ENCODE results near the gene SLC25A39. TPM values are rescaled to one million over a fixed set of nuclear protein-coding genes. Genes with fewer than 3 reads are reported as not detected.
"Not testable (repeated sequence)": the region's sequence is repeated elsewhere in the genome, so short reads cannot be mapped to it uniquely, and the experiment has no call there.

The SLC25A39 gene
- total and polyA plus RNA-seq, 10 donors, result 76.1 to 214 (median 105) TPM

- H3K4me3 ChIP-seq, result peak overlapping the region in 3 of 8 donors; percentile 2 to 97 (median 5)
- H3K27me3 ChIP-seq (replicated peaks in 1 of 7); DNase-seq; H3K9me3 ChIP-seq; intact Hi-C loops (cut with DNase I; ENCODE audit: low total_unique reads): not testable (repeated sequence)
- peaks cover 0 to 42% (median 35%) of the 10 kb centered on the region in 6 donors for H3K36me3 ChIP-seq
- 50 to 67% (median 61%) methylated on average over 17 to 18 of the region's 18 CpGs for WGBS, 5 donors
- H3K4me1 ChIP-seq, result peaks cover 36 to 83% (median 68%) of the 10 kb centered on the region in 6 donors
- TF ChIP-seq CTCF (IDR thresholded peaks at IDR 0.05 in 8 of 11, conservative IDR thresholded peaks at IDR 0.05 in 3 of 11), result peak in 1 of 11 experiments; percentile 11
- H3K27ac ChIP-seq, result peak overlapping the region; percentile 20 to 97 (median 92)
Measured at GRCh38 chr17:44347206-44348055, 22.8 kb upstream of the SLC25A39 start.

GRCh38 chr17:44346064-44346844 is 21.6 kb upstream of the SLC25A39 start:
- no peaks in the 10 kb centered on the region for H3K27me3 ChIP-seq (replicated peaks in 1 of 7)
- intact Hi-C loops (cut with DNase I; ENCODE audit: low total_unique reads), result no loop called here
- H3K9me3 ChIP-seq, result no peaks in the 10 kb centered on the region
- no peak for DNase-seq
- peak overlapping the region; percentile 86 to 97 (median 92) for H3K27ac ChIP-seq
- WGBS, 5 donors, result 53 to 71% (median 68%) methylated on average over 12 to 13 of the region's 13 CpGs
- peak overlapping the region; percentile 64 to 97 (median 79) for H3K4me3 ChIP-seq
- H3K4me1 ChIP-seq, result peaks cover 36 to 76% (median 66%) of the 10 kb centered on the region in 6 donors
- peaks cover 0 to 30% (median 24%) of the 10 kb centered on the region in 6 donors for H3K36me3 ChIP-seq
- TF ChIP-seq POLR2AphosphoS5 (IDR thresholded peaks at IDR 0.05) (no peak), CTCF (IDR thresholded peaks at IDR 0.05 in 8 of 11, conservative IDR thresholded peaks at IDR 0.05 in 3 of 11) (peak in 3 of 11 experiments; percentile 13 to 16 (median 15))

- Histone ChIP-seq H3K27ac (peak overlapping the region; percentile 86 to 97 (median 92)), H3K27me3 (replicated peaks in 1 of 7) (no peaks in the 10 kb centered on the region), H3K4me1 (peaks cover 36 to 70% (median 60%) of the 10 kb centered on the region in 6 donors), H3K4me3 (peak overlapping the region; percentile 64 to 97 (median 79)), H3K9me3 (no peaks in the 10 kb centered on the region), H3K36me3 (peaks cover 0 to 23% (median 16%) of the 10 kb centered on the region in 6 donors)
- DNase-seq, result peak; percentile 85
- intact Hi-C loops (cut with DNase I; ENCODE audit: low total_unique reads), result no loop called here
- peak in 9 of 11 experiments; percentile 34 to 74 (median 66) for TF ChIP-seq CTCF (IDR thresholded peaks at IDR 0.05 in 8 of 11, conservative IDR thresholded peaks at IDR 0.05 in 3 of 11)
- TF ChIP-seq POLR2AphosphoS5 (IDR thresholded peaks at IDR 0.05), result no peak
- TF ChIP-seq POLR2A (IDR thresholded peaks at IDR 0.05), result no peak
- WGBS, 5 donors, result 0 to 2% (median 0%) methylated on average over 8 to 21 of the region's 21 CpGs
Measured at GRCh38 chr17:44345454-44346026, 20.9 kb upstream of the SLC25A39 start.
